GM18951 (cell line): ENCODE data around the gene RPL23.

ENCODE experiments used
- POLR2A ChIP-seq: IDR thresholded peaks from 4 replicates; pipeline ENCODE4 v1.6.1; 2011; ENCODE audit warnings: mild to moderate bottlenecking; ENCODE audit not compliant: insufficient read length, insufficient read depth; ENCODE audit errors: extremely low read depth
- in situ Hi-C: fragments of 300-500 bp; cut with MboI; formaldehyde crosslinking; loops from one replicate; pipeline ENCODE4 v1.12.0; 2022; ENCODE audit warnings: low sequenced_read_pairs, mixed read lengths, inconsistent platforms; ENCODE audit not compliant: unreplicated experiment

RPL23 gene

GRCh38 chr17:38853292-38854219 is at the start of gene RPL23:
Gene RPL23, minus strand, starts transcription at chr17:38853721. Its CDS starts 11 bp downstream, at chr17:38853710.
- peak; percentile 96 for TF ChIP-seq POLR2A
- in situ Hi-C loops, result no loop called here

GRCh38 chr17:38900978-38901656 is 47.6 kb upstream of the RPL23 start:
- in situ Hi-C loops, result no loop called here

GRCh38 chr17:38899421-38899820 is 45.9 kb upstream of the RPL23 start:
- no peak for TF ChIP-seq POLR2A
- in situ Hi-C loops, result no loop called here

More at GRCh38 chr17:38900978-38901656, 47.6 kb upstream of the RPL23 start:
- no peak for TF ChIP-seq POLR2A

- TF ChIP-seq POLR2A, result peak; percentile 43
- in situ Hi-C loops, result no loop called here
Observed at GRCh38 chr17:38898812-38899348, 45.4 kb upstream of the RPL23 start.

GRCh38 chr17:38898291-38898679 is 44.8 kb upstream of the RPL23 start:
- in situ Hi-C loops, result no loop called here
- no peak for TF ChIP-seq POLR2A

GRCh38 chr17:38897671-38898290 is 44.3 kb upstream of the RPL23 start:
- in situ Hi-C loops, result no loop called here
- no peak for TF ChIP-seq POLR2A

- no peak for TF ChIP-seq POLR2A
- in situ Hi-C loops, result no loop called here
Observed at GRCh38 chr17:38897176-38897575, 43.7 kb upstream of the RPL23 start.

GRCh38 chr17:38896346-38896954 is 42.9 kb upstream of the RPL23 start:
- no peak for TF ChIP-seq POLR2A
- in situ Hi-C loops, result no loop called here

GRCh38 chr17:38894276-38894675 is 40.8 kb upstream of the RPL23 start:
- no peak for TF ChIP-seq POLR2A
- in situ Hi-C loops, result no loop called here

GRCh38 chr17:38893607-38894006 is 40.1 kb upstream of the RPL23 start:
- in situ Hi-C loops, result no loop called here
- TF ChIP-seq POLR2A, result no peak

- in situ Hi-C loops, result no loop called here
Observed at GRCh38 chr17:38893113-38893512, 39.6 kb upstream of the RPL23 start.

GRCh38 chr17:38892620-38893019 is 39.1 kb upstream of the RPL23 start:
- in situ Hi-C loops, result no loop called here
- TF ChIP-seq POLR2A, result no peak

More at GRCh38 chr17:38893113-38893512, 39.6 kb upstream of the RPL23 start:
- no peak for TF ChIP-seq POLR2A

GRCh38 chr17:38892083-38892482 is 38.6 kb upstream of the RPL23 start:
- in situ Hi-C loops, result no loop called here
- no peak for TF ChIP-seq POLR2A
